Activated T-cell treated with anti-CD3 and anti-CD28 coated beads for 48 hours (primary cell): Measurements from ENCODE around the gene CREBL2.
"Not testable (repeated sequence)": the region's sequence is repeated elsewhere in the genome, so short reads cannot be mapped to it uniquely, and the experiment has no call there.

Experiments
- DNase-seq: peaks from one replicate; pipeline ENCODE4 v3.0.0-alpha.2; 2020; ENCODE audit warnings: low read depth

The CREBL2 gene

DNA sequence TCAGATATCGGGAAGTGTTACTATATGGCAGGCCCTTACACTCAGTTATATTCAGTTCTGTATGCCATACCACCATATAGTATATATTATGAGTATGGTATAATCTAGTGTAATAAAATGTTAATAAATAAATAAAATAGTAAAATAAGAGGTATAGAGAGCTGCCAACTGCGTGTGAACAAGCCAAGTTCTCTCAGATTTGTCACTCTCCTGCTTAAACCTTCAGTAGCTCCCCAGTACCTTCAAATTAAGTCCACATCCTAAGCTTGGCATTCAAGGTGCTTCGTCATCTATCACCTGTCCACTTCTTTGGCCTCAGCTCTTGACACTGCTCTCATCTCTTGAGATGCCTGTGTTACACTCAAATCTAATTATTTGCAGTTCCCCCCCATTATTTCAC is 12.8 kb upstream of the CREBL2 start:
- DNase-seq: no peak

DNA sequence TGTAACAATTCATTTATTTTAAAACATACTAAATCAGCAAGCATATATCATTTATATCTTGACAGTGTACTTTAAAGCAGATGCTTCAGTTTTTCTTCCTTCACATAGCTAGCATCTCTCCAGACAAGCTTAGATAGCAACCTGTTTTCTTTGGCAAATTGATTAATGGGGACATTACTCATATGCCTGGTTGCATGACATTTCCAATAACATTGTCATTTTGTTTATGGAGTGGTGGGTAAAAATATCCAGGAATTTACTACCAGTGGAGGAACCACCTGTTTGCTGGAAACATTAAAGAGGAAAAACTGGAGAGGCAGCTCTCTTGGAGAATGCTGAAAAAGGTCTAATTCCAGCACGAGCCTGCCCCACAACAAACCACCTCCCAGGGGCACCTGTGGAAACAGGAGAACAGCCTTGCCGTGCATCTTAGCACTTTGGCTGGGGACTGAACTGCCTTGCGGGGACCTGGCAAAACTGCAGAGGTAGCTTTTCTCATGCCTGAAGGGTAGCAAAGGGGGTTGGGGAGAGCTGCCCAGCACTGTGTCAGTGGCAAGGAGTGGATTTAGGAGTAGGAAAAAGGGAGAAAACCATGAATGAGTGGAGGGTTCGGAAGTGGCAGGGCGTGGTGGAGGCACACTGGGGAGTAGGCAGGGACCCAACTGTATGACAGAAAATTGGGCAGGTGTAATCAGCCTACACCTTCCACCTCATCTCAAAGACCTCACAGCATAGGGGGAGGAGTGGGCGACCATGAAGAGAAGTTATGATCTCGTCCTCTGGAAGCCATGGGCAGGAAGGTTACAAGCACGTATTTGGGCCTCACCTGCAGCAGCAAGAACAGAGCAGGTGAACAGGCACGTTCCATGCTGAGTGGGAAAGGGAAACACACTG is 11.7 kb upstream of the CREBL2 start:
- no peak for DNase-seq

DNA sequence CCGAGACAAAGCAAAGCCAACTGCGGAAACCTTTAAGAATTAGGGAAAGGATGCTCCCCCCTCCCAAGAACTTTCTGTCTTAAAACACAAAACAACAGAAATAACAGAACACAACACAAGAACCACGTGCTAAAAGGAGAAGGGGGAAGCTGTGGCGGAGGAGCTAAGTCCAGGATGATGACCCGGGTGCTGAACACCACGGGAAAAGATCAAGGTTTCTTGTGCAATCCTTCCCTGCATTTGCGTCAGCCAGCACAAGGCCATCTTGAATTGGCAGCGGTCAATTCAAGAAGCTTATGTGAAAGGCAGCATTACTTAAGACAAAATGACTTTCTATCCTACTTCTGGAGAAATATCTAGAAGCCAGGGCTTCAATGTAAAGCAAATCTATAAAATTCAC is 11.0 kb upstream of the CREBL2 start:
- no peak for DNase-seq

DNA sequence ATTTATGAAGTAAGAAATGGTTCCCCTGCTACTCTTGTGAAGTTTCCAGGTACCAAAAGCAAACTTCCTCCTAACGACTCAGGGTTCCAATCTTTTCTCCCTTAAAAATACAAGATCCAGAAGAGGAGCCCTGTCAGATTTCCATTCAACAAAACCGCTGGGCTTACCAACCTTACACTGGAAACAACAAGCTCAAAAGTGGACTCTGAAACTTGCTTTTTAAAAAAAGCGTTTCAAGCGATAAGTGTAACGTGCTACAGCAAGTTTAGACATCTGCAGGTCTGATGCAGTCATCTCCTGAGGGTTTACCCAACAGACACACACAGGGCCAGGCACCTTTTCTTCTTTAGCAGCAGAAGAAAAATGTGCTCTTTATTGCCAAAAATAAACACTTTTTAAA is 6.9 kb upstream of the CREBL2 start:
- no peak for DNase-seq

DNA sequence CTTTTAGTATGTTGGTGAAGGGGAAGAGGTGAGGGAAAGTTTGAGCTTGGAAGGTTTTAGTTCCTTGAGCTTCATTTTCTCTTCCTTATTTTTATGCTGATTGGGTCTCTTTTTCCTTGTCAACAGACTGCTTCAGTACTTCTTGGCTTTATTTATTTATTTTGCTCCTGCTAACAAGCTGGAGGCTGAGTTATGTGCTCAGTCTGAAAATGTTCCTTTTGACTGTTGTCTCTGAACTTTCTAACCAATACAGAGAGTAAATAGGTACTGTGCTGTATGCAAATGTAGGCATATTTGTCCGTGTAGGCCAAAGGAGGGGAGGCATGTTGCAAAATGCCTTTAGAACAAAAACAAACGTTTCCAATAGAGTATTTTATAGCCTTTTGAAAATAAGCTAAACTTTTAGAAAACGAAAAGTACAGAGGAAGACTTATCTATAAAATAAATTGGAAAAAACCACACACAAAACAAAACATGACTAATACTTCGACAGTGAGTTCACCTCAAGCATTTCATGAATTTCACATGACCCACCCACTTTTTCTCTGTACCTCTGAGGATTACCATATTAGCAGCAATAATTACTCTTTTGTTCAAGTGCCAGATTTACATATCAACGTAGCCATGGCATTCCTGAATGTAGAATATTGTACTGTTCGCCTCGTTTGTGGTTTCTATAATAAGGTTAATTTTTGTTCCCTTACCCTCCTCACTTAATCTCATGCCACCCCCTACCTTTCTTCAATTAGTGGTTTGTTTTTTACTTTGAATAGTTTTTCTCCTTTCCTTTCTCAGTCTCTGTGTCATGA is 4.7 kb upstream of the CREBL2 start:
- no peak for DNase-seq

DNA sequence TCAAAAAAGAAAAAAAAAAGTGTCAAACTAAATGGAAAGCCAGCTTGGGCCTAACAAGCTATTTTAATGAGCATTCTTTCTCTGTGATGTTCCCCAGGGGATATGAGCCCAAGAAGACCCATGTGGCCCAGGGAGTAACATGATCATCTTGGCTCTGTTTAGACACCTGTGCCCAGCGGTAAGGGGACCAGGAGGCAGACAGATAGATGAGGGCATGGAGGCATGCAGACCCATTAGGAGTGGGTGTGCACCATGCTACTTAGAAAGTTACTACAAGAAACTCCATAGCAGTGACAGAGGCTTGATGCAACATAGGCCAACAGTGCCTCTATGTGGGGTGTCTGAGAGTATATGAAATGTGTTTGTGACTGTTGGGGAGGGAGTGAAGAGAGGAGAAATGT is 3.1 kb upstream of the CREBL2 start:
- DNase-seq: peak; percentile 4

DNA sequence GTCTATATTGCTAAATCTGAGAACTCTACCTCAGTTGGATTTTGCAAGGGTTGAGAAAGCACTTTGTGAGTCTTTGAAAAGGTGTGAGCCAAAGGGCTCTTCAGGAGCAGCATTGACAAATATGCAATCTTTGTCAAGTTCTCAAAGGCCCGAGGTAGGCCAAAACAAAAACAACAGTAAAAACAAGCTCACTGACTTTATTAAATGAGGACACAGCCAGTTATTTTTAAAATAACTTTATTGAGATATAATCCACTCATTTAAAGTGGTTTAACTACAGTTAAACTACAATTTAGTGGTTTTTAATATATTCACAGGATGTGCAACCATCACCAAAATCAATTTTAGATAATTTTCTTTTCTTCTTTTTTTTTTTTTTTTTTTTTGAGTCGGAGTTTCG is 2.0 kb upstream of the CREBL2 start:
- DNase-seq: no peak

DNA sequence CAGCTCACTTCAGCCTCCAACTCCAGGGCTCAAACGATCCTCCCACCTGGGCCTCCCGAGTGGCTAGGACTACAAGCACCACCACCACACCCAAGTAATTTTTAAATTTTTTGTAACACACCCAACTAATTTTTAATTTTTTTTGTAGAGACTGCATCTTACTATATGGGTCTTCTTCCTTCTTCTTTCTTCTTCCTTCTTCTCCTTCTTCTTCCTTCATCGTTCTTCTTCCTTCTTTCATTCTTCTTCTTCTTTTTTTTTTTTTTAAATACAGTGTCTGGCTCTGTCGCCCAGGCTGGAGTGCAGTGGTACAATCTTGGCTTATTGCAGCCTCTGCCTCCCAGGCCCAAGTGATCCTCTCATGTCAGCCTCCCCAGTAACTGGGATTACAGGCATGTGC is 965 bp upstream of the CREBL2 start:
- no peak for DNase-seq

DNA sequence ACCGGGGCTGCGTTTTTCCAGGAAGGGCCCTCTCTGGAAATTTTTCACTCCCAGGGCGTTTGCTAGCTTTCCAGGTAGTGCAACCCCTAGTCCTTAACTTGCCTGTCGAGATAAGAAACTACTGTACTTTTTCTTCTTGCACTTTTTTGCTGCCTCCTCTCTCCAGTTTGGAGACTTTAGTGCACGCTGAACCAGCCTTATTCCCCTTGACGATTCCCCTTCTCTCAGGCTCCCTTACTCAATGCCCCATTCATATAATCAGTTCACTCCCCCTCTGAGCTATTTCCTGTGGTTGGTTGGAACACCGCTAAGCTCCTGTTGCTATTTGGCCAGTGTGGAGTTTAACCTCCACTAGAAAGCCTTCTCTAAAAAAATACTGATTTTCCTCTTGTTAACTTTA is 682 bp downstream of the CREBL2 start:
- DNase-seq: no peak

DNA sequence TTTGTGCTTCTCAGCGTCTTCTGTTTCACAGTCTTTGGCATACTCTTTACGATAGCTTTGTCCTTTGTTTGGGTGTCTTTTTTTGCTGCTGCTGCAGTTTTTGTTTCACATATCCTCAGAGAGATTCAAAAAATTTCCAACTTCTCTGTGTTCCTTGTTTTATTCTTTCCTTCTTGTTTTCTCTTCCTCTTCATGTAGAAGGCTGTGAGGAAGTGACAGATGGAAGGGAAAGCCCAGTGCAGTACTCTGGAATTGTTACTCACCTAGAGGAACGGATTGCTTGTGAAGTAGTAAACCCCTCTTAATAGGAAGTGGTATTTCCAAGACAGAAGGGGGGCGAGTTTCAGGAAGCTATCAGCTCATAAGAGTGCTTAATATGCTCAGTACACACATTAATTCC is 1.7 kb downstream of the CREBL2 start:
- DNase-seq: no peak

DNA sequence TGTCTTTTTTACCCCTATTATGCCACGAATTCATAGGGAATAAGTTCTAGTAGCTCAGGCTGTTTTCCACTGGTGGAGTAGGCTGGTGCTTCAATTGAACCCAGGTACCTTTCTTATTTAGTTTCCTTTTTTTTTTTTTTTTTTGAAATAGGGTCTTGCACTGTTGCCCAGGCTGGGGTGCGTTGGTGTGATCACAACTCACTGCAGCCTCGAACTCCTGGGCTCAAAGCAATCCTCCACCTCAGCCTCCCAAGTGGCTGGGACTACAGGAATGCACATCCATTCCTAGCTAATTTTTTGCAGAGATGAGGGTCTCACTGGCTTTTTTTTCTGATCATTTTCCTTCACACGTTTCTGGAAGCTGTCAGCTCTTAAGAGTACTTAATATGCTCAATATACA is 2.7 kb downstream of the CREBL2 start:
- no peak for DNase-seq

DNA sequence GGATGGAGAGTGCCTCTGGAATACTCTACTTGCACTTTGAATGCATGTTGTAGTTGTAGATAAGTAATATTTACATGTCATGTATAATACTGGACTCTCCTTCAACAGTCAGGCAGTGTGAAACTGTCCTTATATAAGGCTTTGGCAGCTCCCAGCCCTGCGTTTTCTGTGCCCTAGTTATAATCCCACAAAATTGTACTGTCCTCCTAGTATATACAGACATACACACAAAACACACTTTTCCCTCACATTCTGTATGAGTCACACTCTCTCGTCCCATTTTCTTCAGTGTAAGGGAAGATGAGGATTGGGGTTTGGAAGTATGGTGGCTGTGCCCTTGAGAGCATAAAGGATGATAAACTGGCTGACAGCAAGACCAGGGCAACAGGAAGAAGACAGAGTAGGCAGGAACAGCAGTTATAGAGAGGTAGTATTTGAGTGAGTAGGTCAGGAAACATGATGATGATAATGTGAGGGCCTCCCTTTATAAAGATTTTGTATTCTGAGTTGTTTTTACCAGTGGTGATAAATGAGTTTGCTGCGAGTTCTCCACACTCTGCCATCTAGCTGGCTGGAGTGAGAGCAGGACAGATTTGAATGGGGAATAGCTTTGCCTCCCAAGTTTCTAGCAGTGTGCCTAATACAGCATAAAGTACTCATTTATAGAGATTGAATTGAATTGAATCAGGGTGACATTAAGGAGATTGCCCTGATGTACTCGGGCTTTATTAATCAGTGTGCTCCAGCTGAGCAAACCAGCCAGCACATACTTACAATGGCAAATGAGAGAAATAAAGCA is 5.0 kb downstream of the CREBL2 start:
- no peak for DNase-seq

DNA sequence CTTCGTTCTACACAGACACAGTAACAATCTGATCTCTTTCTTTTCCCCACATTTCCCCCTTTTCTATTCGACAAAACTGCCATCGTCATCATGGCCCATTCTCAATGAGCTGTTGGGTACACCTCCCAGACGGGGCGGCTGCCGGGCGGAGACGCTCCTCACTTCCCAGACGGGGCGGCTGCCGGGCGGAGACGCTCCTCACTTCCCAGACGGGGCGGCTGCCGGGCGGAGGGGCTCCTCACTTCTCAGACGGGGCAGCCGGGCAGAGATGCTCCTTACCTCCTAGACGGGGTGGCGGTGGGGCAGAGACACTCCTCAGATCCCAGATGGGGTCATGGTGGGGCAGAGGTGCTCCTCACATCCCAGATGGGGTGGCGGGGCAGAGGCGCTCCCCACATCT is 6.4 kb downstream of the CREBL2 start:
- not testable (repeated sequence) for DNase-seq

DNA sequence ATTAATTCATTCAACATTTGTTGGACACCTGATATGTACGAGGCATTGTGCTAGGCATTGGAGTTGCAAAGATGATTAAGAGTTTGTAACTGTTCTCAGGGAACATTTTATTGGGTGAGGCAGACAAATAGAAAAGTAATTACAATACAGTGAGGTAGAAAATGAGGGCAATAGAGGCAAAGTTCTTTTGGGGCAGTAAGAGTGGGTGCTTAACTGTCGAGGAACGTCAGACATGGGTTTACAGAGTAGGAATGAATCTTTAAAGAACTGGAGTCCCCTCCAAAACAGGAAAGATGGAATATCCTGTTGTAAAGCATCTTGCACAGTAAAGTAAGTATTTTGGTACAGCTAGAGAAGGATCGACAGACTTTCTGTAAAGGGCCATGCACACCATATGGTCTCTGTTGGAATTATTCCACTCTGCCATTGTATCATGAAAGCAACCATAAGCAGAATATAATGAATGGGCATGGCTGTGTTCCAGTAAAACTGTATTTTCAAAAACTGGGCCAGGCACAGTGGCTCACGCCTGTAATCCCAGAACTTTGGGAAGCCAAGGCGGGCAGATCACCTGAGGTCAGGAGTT is 9.1 kb downstream of the CREBL2 start:
- DNase-seq: no peak

DNA sequence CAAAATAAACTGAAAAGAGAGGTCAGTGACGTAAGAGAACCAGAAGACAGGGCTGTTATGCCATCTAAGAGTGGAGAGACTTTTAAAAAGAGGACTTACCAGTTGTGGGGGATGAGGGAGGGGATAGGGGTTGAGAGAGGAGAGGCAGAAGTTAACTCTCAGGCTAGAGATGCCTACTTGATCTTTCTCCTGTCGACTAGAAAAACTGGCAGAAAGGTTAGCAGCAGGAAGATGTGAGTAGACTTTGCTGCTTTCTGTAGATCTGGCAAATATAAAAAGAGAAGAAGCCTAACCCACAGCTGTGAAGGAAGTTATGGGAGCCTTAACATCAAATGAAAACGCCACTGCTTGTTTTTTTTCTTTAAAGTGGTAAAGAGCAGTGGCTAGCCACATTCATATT is 10.7 kb downstream of the CREBL2 start:
- no peak for DNase-seq

DNA sequence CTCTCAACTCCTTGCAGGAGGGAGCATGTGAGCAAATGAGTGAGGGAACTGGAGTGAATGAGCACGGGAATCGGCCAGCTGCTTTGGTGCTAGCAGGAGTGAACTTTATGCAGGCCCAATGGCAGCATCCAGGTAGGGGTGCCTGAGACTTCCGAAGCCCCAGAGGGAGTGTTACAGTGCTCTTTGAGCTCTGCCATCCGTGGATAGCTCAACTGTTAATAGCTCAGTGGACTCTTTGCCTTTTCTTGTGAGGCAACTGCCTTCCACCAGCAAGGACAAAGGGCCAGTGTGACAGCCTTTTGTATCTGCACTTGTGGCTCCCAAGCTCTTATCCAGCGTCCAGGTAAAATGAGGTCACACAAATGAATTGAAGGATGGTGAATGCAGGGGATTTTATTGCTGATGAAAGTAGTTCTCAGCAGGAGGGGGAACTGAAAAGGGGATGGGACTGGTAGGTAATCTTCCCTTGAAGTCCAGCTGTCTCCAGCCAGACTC is 12.9 kb downstream of the CREBL2 start:
- DNase-seq: no peak

DNA sequence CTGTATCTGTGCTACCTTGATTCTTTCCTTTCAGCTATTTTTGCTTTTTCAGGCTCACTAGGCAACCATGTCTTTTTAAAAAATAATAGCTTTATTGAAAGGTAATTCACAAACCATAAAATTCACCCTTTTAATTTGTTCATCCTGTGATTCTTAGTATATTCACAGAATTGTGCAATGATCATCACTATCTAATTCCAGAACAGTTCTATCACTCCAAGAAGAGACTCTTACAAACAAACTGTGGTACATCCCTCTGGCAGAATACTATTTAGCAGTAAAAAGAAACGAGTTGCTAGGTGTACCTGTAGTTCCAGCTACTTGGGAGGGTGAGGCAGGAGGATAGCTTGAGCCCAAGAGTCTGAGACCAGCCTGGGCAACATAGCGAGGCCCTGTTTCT is 14.8 kb downstream of the CREBL2 start:
- no peak for DNase-seq

DNA sequence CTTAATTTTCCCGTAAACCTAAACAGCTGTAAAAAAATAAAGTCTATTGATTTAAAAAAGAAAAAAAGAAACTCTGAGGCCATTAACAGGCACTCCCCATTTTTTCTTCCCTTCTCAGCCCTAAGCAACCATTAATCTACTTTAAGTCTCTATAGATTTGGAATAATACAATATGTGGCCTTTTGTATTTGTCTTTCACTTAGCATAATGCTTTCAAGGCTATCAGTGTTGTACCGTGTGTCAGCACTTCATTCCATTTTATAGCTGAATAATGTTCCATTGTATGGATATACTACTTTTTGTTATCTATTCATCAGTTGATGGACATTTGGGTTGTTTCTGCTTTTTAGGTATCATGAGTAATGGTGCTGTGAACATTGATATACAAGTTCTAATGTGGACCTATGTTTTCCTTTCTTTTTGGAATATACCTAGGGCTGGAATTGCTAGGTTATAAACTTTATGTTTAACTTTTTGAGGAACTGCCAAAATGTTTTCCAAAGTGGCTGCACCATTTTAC is 15.7 kb downstream of the CREBL2 start:
- DNase-seq: no peak

DNA sequence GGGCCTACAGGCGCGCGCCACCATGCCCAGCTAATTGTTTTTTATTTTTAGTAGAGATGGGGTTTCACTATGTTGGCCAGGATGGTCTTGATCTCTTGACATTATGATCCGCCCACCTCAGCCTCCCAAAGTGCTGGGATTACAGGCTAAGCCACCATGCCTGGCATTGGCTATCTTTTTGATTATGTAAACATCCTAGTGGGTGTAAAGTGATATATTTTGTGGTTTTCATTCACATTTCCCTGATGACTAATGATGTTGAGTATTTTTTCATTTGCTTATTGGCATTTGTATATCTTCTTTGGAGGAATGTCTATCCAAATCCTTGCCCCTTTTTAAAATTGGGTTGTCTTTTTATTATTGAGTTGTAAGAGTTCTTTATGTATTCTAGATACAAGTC is 16.3 kb downstream of the CREBL2 start:
- DNase-seq: no peak

DNA sequence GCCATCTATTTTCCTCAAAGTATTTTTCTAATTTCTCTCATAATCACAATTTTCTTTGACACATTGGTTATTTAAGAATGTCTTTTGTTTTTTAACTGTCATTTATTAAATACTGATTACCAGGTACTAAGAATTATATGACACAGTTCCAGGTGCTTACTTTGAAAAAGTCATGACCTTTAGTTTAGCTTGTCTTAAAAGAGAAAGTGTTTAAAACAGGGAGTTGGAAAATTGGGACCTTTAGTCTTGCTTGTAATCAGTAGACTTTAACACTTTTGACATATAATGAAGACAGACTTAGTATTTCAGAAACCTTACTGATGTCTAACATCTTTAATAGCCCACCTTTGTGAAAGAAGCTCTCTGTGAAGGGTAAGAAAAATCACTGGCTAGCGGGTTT is 19.2 kb downstream of the CREBL2 start:
- DNase-seq: no peak

DNA sequence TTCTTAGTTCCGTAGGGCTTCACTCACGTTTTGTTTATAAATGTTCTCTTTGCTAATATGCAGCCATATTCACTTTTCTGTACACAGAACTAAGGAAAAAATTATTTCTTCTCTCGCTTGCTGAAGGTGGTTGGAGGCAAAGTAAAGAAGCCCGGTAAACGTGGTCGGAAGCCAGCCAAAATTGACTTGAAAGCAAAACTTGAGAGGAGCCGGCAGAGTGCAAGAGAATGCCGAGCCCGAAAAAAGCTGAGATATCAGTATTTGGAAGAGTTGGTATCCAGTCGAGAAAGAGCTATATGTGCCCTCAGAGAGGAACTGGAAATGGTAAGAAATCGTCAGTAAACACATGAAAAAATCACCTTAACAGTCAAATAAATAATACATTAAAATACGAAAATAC is 24.0 kb downstream of the CREBL2 start:
- DNase-seq: no peak

DNA sequence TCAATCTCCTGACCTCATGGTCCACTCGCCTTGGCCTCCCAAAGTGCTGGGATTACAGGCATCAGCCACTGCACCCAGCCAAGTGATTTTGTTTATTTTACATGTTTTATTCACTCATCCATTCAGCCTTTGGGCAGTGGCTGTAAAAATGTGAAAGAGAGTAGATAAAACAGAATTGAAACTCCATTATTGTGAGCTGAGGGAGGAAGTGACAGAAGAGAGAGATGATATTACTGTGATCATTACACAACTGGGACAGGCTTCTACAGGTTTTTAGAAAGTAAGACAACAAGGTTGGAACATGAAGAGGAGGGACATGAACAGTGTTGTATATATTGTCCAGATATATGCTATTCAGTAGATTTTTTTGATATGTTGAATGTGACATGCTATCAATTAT is 25.0 kb downstream of the CREBL2 start:
- no peak for DNase-seq
